Fibroblast of pulmonary artery (primary cell): Measurements from ENCODE around the gene POC5.
"Not testable (repeated sequence)": the region's sequence is repeated elsewhere in the genome, so short reads cannot be mapped to it uniquely, and the experiment has no call there.

Experiments used
- DNase-seq: peaks from one replicate; pipeline ENCODE4 v3.0.0-alpha.2; 2010; ENCODE audit warnings: low read depth
- H3K4me3 ChIP-seq: replicated peaks from 2 replicates; pipeline ENCODE4 v1.5.1; 2011; ENCODE audit warnings: low read depth, mild to moderate bottlenecking, control low read depth, low read length, moderate library complexity
- TF ChIP-seq, protein P1 (sequence below): IDR thresholded peaks from 2 replicates; pipeline ENCODE4 v1.5.1; 2011; ENCODE audit warnings: mild to moderate bottlenecking, control low read depth, low read length, inconsistent platforms; ENCODE audit errors: missing control alignments

Gene POC5

DNA sequence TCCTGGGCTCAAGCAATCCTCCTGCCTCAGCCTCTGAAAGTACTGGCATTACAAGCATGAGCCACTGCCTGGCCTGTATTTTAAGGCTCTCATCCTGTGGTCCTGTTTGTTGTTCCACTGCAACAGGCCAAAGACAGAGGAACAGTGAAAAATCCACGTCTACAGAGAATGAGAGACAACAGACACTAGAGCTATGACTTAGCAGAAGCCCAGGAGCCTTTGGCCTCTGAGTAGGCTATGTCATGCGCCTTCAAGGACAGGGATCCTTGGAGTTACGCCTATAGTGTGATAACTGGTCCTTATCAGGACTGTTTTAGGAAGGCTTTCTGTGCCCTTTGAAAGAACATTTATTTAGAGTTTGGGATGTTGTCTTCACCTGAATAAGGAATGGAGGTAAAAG, 10.5 kb downstream of the POC5 start:
- TF ChIP-seq, protein P1, sequence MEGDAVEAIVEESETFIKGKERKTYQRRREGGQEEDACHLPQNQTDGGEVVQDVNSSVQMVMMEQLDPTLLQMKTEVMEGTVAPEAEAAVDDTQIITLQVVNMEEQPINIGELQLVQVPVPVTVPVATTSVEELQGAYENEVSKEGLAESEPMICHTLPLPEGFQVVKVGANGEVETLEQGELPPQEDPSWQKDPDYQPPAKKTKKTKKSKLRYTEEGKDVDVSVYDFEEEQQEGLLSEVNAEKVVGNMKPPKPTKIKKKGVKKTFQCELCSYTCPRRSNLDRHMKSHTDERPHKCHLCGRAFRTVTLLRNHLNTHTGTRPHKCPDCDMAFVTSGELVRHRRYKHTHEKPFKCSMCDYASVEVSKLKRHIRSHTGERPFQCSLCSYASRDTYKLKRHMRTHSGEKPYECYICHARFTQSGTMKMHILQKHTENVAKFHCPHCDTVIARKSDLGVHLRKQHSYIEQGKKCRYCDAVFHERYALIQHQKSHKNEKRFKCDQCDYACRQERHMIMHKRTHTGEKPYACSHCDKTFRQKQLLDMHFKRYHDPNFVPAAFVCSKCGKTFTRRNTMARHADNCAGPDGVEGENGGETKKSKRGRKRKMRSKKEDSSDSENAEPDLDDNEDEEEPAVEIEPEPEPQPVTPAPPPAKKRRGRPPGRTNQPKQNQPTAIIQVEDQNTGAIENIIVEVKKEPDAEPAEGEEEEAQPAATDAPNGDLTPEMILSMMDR, result no peak
- DNase-seq, result no peak
- no peak overlapping the region for H3K4me3 ChIP-seq

DNA sequence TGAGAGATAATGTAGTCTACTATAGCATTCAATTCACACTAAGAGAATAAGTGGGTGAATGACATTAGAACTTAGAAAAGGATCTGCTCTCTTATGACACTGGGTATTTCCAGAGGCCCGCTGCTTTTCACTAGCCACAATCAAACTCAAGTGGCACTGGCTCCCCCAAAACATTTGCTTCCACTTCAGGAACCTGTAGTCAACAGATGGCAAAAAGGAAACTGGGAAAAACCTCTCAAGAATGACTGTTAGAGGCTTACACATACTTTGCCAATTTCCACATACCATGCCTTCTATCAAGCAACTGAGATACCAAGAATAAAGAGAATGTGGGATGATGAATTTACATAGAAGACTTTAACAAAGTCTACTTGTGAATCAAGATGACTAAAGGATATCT, 11.2 kb downstream of the POC5 start:
- peak; percentile 6 for DNase-seq
- TF ChIP-seq, protein P1, result no peak

DNA sequence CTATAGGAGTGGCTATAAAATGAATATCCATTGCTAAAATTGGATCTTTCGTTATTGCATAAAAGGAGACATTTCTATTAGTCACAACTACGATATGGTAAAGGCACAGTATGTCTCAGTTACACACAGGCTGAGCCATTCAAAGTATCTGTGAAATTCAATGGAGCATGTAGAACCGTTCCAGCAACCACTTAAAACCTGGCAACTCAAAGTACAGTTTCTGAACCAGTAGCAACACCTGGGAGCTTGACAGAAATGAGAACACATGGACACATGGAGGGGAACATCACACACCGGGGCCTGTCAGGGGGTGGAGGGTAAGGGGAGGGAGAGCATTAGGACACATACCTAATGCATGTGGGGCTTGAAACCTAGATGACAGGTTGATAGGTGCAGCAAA, 15.4 kb downstream of the POC5 start:
- TF ChIP-seq, protein P1, result no peak
- DNase-seq, result no peak
- H3K4me3 ChIP-seq, result no peak overlapping the region

More for the DNA sequence above, 11.2 kb downstream of the POC5 start:
- no peak overlapping the region for H3K4me3 ChIP-seq

DNA sequence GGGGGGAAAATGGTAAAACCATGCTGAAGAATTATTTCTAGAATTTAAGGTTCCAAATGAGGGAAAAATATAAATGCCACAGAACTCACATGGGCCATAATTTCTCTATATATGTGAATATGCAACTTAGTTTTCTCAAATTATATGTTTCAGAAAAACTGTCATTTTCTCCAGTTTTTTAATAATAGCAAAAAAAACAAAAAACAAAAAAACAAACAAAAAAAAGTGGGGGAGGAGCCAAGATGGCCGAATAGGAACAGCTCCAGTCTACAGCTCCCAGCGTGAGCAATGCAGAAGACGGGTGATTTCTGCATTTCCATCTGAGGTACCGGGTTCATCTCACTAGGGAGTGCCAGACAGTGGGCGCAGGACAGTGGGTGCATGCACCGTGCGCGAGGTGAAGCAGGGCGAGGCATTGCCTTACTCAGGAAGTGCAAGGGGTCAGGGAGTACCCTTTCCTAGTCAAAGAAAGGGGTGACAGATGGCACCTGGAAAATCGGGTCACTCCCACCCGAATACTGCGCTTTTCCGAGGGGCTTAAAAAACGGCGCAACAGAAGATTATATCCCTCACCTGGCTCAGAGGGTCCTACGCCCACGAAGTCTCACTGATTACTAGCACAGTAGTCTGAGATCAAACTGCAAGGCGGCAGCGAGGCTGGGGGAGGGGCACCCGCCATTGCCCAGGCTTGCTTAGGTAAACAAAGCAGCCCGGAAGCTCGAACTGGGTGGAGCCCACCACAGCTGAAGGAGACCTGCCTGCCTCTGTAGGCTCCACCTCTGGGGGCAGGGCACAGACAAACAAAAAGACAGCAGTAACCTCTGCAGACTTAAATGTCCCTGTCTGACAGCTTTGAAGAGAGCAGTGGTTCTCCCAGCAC, 21.5 kb downstream of the POC5 start:
- not testable (repeated sequence) for H3K4me3 ChIP-seq, DNase-seq

DNA sequence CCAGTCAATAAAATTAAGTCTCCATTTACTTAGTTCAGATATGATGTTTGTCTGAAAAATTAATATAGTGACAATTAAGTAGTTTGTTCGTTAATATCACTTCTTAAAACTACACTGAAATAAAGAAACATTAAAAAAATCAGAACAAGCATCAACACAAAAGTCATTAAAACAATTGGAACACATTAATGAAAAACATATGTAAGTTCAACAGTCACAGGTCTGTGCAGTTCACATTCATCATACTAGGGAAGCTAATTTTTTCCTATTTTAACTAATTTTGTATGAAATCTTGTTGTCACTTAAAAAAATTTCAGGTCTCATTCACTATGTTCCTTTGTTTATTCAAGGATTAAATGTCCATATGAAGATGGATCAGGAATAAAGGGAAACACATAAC, 22.5 kb downstream of the POC5 start:
- no peak for DNase-seq
- no peak overlapping the region for H3K4me3 ChIP-seq
- TF ChIP-seq, protein P1, result no peak

DNA sequence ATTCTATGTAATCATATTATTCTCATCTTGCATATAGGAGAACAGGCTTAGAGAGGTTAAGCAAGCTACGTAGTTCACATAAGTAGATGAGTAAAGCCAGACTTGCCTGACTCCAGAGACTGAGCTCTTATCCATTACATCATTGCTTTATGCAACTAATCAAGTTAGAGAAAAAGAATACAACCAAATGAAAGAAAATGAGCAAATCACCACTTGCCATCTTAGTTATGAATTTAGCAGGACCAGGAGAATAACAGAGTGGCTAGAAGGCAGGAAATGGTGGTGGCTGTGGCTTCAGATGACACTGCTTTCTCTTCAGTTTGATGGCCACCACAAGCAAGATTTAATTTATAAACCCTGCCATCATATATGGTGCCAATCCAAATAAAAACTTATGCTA, 26.6 kb downstream of the POC5 start:
- no peak overlapping the region for H3K4me3 ChIP-seq
- TF ChIP-seq, protein P1, result no peak
- DNase-seq, result no peak

DNA sequence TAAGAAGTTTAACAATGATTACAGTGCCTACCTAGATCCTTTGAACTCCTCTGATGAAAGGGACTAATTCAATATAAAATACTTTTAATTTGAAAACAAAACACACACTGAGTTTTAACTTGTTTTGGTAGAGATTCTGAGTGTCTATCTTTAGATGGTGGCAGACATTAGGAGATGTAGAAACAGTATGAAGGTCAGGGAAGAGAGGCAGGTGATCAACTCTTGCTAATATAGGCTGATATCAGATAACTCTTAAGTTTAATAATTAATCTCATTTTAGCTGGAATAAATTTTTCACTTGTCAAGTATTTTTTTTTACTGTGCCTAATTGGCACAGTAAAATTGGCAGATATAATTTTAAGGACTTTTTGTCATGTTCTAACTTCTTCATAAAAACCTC, 30.8 kb downstream of the POC5 start:
- H3K4me3 ChIP-seq, result no peak overlapping the region
- DNase-seq, result no peak
- TF ChIP-seq, protein P1, result no peak
